NCI-H748 (cell line): ENCODE data around the gene LARP6.
"Not testable (repeated sequence)": the region's sequence is repeated elsewhere in the genome, so short reads cannot be mapped to it uniquely, and the experiment has no call there.

ENCODE experiments used
- DNase-seq: peaks from one replicate; lab custom pipeline; 2025; ENCODE audit not compliant: unreplicated experiment; lab: John Stamatoyannopoulos, UW

Gene LARP6

DNA sequence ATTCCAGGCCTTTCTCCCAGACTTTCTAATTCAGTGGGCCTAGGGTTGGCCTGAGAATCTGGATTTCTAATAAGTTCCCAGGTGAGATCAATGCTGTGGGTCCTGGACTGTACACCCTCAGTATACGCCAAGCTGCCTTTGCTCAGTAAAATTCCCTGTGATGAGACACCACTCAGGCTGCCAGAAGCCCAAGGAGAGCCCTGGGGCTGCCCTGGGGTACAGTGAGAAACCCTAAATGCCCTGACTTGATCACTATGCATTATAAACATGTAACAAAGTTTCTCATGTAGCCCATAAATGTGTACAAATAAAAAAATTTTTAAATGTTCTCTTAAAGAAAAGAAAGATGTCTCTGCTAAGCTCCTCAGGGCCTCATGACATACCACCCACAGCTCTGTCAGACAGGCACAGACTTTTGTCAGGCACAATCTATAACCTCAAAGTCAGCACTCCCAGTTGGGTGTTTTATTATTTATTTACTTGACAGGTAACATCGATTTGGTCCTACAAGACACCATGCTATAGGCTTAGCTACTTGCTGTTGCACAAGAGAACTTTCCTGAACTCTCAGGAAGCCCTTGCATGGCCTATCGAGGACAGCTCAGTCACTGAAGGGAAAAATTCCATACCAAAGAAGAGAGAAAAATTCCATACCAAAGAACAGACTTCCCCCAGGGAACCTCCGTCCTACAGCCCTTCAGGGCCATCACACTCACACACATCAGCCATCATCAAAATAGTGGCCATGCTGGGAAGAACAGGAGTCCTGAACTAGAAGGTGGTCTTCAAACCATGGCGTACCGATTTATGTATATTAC, 22.7 kb downstream of the LARP6 start:
- DNase-seq: no peak

DNA sequence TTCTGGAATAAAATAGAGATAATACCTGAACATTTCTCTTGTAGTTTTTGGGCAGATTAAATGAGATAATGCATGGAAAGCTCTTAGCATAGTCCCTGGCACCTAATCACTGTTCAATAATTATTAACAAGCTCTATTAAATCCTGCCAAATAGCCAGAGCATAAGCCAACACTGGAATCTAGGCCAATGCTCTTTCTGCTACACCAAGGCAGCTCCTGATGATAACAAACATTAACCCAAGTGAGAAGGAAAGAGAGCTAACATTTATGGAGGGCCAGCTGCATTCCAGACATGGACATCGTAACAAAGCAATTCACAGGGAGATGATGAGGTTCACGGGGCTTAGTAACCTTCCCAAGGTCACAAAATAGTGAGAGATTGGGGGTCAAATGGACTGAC, 23.3 kb downstream of the LARP6 start:
- no peak for DNase-seq

DNA sequence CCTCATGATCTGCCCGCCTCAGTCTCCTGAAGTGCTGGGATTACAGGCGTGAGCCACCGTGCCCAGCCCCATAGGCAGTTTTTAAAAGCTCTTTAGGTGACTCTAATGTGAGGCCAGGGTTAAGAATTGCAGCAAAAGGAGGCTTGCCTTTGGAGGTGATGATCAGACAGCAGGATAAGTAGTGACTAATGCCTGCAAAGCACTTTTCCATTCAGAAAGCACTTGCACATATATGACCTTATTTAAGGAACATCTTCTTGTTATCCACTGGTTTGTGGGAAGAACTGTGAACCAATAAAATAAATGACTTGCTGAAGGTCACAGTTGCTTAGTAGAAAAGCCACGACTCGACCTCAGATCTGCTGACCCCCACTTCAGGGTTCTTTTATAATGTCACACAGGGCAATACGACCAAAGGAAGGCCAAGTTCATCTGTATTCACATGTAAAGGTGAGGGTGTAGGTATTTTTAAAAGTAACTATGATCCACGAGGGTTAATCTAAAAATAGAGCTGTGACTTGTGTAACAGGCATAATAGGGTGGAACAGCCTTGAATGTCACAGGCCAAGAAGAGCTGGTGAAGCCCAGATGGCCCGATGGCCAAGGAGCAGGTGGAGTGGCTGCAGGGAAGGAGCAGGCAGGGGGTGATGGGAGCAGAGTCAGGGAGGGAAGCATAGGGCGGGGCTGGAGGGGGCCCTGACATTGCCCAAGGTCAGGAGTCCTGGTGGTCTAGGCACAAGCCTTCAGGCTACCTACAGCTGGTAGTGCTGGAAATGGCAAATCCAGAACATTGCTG, 24.4 kb downstream of the LARP6 start:
- DNase-seq: no peak

DNA sequence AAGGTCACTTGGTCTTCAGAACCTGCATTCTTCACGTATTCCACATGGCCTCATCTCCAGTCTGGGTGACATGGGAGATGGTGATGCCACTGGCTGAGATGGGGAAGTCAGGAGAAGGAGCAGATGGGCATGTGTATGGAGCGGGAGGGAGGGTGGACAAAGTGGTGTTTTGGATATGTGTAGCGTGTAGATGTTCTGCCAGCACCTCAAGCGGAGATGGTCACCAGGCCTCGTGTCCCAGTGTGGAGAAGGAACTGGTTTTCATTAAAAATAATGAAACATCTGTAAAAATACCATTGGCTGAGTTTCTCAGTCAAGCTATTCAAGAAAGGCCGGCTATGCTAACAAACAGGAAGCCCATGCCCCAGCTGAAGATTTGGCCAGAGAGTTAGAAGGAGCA, 26.2 kb downstream of the LARP6 start:
- DNase-seq: no peak

DNA sequence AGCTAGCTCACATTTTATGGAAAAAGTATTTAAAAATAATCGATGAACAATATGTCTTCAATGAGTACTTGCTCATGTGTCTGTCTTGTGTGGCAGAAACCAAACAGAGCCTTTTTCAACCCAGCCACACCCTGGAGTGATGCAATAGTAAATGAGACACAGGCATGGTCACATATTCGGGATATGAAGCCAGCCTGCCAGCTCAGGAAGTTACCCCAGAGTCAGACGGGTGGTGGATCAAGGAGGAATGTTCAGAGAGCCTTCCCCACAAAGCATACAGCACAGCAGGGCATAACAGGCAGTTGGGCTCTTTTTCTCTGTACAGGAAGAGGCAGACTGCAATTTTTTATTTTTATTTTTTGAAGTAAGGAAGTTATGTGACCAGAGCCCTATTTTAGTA, 27.3 kb downstream of the LARP6 start:
- DNase-seq: no peak

DNA sequence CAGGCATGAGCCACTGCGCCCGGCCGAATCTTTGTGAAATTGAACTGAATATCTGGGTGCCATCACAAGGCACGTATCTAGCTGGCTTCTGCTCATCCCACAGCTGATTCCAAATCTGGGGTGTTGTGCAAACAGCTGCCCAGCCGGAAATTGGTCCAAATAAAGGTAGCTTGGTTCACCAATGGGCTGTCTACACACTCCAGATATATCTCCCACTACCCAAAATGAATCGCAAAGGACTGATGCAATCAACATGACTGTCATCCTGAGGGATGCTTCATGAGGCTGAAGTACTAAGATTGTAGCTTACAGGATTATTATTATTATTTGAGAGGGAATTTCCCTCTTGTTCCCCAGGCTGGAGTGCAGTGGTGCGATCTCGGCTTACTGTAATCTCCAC, 28.1 kb downstream of the LARP6 start:
- no peak for DNase-seq

DNA sequence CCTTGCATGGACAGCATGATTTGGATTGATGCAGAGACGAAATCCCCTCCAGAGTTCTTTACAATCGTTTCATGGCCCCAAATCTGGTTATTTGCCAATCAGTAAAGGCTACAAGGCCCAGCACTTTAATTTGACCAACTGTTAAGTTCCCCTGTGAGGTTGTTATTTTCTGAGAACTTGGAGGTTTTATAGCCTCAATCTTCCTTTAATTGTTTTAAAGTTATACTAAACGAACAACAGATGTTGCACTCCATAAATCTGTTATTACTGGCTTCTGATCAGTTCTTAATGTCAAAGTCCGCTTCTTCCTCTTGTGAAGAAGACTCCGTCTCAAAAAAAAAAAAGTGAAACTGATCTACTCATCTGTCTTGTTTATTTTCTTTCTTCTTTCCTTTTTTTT, 30.8 kb downstream of the LARP6 start:
- no peak for DNase-seq

DNA sequence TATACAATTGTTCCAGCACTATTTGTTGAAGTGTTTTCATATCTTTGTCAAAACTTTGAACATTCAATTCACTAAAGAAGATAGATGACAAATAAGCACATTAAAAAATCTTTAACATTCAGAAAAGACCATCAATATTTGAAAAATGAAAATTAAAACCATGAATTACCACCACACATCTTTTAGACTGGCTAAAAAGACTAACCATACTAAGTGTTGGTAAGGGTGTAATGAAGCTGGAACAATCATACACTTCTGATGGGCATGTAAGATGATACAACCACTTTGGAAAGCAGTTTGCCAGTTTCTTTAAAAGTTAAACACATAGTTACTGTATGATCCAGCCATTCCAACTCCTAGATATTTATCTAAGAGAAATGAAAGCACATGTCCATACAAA, 33.7 kb downstream of the LARP6 start:
- DNase-seq: no peak

DNA sequence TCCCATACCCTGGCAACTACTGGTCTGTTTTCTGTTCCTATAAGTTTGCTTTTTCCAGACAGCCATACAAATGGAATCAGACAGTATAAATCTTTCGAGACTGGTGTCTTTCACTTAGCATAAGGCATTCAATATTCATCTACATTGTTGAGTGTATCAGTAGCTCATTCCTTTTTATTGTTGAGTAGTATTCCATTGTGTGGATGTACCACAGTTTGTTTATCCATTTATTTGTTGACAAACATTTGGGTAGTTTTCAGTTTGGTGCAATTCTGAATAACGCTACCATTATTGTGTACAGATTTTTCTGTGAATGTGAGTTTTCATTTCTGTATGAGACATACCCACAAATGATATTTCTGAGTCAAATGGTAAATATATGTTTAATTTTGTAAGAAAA, 35.4 kb downstream of the LARP6 start:
- DNase-seq: no peak

DNA sequence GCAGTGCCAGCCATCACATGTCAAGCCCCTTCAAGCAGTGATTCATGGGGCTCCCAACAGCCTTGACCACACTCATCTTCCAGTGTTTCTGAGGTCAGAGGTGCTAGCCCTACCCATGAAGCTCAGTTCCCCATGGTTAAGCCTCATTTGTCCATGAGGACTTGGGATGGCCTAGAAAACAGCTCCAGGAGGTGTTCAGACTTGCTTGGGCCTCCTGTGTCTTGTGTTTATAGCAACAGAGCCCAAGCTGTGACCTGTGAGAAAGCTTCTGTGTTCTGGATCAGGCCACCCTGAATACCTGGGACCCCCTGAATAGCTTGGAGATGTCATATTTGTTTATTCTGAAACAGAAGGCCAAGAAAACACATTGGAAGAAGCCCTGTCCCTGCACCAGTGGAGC, 36.7 kb downstream of the LARP6 start:
- no peak for DNase-seq

DNA sequence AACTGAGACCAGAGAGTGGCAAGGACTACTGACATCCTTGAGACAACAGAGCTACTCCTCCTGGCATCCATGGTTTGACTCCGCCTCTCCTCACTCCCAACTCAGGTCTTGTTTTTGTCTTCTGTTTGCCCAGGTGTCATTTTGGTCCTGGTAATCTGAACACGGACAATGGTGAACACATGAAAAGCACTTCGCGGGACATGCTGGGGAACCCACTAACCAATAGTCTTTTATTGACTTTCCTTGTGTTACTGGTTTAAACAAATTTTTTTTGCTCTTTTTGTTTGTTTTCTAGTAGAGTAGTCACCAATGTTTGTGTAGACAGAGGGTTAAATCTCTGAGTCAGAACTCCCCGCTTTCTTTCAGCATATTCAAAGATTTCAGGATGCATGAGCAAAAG, 38.4 kb downstream of the LARP6 start:
- DNase-seq: peak; percentile 66

DNA sequence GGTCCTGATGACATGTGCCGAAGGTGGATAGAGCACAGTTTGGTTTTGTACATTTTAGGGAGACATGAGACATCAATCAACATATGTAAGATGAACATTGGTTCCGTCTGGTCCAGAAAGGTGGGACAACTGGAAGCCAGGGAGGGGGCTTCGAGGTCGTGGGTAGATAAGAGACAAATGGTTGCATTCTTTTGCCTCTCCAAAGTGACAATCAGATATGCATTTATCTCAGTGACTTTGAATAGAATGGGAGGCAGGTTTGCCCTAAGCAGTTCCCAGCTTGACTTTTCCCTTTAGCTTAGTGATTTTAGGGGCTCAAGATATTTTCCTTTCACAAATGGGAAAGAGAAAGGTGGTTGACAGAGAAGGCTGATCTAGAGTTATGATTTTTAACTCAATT, 38.9 kb downstream of the LARP6 start:
- DNase-seq: not testable (repeated sequence)

DNA sequence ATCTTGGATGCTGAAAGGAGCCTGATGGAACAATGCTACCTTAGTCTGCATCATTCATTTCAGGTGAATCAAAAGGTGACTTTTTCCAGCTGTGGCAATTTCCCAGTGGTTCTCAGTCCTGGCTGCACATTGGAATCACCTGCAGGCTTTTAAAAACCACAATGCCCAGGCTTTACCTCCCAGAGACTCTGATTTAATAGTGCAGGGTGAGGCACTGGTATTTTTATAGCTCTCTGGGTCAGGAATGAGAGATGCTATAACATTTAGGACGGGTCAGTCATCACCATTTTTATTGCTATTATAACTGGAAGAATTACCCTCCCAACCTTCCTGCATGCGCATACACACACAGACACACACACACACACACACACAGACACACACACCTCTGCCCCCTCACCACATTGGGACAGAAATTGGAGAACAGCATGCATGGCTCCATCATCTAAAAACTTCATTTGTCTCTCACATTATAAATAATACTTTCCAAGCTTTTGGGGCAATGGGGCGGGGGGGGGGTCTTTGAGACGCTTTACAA, 41.1 kb downstream of the LARP6 start:
- DNase-seq: no peak

DNA sequence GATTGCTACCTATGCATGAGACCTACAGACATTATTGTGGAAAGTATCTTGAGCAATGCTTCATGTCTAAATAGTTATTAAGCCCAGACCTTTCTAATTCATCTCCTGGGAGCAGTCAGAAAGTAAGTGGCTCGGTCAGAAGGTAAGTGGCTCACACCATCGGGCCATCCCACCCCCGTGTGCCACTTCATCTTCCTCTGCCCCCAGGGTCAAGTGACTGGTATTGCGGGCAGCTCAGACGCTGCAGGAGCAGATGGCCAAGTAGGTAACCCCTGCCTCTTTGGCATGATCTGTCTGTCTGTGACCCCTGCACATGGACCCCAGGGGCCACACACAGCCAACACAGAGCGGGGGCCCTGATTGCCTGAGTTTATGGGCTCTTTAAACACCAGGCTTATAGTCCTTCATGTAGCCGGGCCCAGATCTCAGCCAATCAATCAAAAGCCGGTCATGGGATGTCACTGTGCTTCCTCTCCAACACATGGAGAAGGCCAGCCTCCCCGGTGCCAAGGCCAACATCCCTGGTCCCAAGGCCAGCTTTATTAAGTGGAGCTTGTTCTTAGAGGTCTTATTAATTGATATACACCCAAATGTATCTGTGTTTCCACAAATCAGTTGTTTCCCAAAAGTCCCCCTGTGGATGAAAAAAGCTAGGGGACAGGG, 42.9 kb downstream of the LARP6 start:
- no peak for DNase-seq

DNA sequence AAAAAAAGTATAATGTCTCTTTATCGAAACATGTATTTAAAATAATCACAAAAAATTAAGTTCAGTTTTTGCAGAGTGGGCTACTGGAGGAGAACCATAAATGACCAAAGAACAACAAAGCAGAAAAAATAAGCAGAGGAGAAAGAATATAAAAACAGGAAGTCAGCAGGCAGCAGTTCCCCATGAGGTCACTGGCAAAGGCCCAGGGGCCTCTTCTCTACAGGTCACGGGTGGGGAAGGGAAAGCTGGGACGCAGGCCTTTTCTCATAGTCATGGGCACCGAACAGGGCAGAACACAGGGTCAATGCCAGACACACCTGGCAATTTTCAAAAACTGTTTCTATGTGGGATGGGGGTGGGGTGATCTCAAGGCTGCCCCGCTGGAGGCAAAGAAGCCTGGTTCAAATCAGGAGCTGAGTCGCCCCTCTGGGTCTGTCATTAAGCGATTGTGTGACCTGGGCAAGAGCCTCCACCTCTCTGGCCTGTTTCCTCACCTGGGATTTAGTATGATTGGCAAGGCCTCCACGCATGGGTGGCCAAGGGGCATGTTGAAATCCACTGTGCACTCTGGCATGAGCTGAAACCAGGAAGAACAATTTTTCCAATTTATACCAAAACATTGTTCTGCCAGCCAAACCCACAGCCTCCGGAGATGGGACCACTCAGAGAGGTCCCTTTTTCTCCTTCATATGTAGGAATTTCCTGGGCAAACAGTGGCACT, 46.8 kb downstream of the LARP6 start:
- no peak for DNase-seq

DNA sequence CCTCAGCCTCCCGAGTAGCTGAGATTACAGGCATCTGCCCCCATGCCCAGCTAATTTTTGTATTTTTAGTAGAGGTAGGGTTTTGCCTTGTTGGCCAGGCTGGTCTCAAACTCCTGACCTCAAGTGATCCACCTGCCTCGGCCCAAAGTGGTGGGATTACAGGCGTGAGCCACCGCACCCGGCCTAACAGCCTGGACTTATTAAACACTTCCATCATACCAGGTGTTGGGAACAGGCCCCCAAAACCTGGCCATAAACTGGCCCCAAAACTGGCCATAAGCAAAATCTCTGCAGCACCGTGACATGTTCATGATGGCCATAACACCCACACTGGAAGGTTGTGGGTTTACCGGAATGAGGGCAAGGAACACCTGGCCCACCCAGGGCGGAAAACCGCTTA, 49.6 kb downstream of the LARP6 start:
- DNase-seq: not testable (repeated sequence)

DNA sequence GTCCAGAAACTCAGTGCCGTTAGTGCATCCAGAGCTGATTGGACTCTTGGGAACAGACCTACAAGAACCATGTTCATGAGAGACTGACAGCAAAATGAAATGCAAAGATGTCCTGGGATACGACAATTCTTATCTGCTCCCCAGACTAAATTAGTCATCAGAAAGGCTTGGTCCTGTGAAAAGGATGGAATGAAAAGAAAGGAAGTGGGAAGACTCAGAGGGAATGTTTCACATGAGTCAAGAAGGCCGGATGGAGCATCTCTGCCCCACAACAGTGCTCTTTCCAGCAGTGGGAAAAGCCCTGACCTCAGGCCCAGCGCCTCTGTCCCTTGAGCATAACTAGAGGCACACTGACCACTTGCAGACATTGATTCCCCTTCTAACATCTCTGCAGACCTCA, 51.3 kb downstream of the LARP6 start:
- DNase-seq: no peak

DNA sequence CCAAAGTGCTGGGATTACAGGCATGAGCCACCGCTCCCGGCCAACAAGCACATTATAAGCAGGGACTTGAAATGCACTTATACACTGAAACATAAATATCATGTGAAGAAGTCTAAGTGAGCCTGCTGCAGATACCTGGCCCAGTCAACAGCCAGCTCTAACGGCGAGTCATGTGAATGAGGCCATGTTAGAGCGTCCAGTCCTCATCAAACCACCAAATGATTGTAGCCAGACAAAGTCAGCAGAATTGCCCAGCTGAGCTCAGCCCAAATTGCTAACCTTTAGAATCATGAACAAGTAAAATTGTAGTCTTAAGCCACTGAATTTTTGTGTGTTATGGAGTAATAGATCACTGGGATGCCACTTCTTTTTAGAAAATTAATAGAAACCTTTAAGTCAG, 52.8 kb downstream of the LARP6 start:
- no peak for DNase-seq

DNA sequence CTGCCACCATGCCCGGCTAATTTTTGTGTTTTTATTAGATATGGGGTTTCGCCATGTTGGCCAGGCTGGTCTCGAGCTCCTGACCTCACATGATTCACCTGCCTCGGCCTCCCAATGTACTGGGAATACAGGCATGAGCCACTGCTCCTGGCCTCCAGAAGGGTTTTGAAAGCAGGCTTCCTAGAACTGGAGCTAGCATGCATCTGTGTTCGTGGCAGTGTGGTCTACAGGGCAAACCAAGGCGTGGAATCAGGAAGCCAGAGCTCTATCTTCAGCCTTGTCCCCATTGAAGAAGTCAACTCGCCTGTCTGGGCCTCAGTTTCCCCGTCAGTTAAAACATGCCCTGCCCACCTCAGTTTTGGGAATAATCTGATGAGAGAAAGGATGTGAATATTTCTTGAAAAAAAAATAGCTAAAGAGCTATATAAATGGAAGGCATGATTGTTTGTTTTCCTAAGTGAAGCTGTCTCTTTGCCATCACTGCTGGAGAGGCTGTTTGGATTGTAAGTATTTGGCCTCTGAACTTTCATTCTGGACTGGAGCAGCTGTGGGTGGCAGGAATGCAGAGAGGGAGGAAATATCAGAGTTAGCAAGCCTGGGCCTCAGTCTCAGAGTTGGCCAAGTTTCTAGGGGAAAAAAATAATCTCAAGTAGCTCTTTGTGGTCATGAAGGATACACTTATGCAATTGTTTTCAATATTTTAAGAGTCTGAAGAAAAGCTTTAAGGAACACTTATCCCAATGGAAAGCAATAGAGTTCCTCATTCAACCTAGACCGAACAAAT, 54.1 kb downstream of the LARP6 start:
- no peak for DNase-seq

DNA sequence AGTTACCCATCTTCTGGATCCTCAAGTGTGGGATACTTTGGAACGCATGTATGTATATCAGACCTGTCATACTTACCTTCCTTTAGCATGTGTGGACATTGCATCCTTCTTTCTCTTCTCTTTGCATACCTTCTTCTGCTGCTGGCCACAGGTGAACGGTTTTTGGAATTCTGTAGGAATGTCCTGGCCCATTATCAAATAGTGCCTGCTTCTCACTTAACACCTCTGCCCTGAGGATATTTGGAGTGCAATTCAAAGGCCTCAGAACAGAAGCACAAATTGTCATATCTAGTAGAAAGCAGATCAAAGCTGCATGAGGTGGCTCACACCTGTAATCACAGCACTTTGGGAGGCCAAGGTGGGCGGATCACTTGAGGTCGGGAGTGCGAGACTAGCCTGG, 56.5 kb downstream of the LARP6 start:
- no peak for DNase-seq
